Sigmoid colon (tissue), 7 donors: Measurements from ENCODE around the gene STK32B. TPM values are rescaled to one million over a fixed set of nuclear protein-coding genes. Genes with fewer than 3 reads are reported as not detected.
"Not testable (repeated sequence)": the region's sequence is repeated elsewhere in the genome, so short reads cannot be mapped to it uniquely, and the experiment has no call there.

Source experiments
- DNase-seq: peaks from one replicate; pipeline ENCODE4 v3.0.0-alpha.2; 2019
- H3K27ac ChIP-seq, 4 donors: fragments of 200-600 bp; sonication (generic); one replicate each; pipeline ENCODE4 v1.5.1; 2016 to 2019; ENCODE audit warnings: mild to moderate bottlenecking in 1 of 4
- H3K27me3 ChIP-seq, 3 donors: fragments of 200-600 bp; sonication (generic); one replicate each; pipeline ENCODE4 v1.5.1; 2019; ENCODE audit warnings: mild to moderate bottlenecking in 1 of 3
- H3K36me3 ChIP-seq, 4 donors: fragments of 200-600 bp; sonication (generic); one replicate each; pipeline ENCODE4 v1.5.1; 2016 to 2019
- H3K4me1 ChIP-seq, 4 donors: fragments of 200-600 bp; sonication (generic); one replicate each; pipeline ENCODE4 v1.5.1; 2017 to 2019
- H3K4me3 ChIP-seq, 4 donors: fragments of 200-600 bp; sonication (generic); one replicate each; pipeline ENCODE4 v1.5.1; 2017 to 2019; ENCODE audit warnings: mild to moderate bottlenecking in 2 of 4, moderate library complexity in 1 of 4
- H3K9me3 ChIP-seq, 4 donors: fragments of 200-600 bp in 3 of 4; sonication (generic) in 3 of 4; one replicate each; pipeline versions ENCODE4 v1.5.1 to v1.6.1; 2013 to 2019
- CTCF ChIP-seq, 4 experiments: fragments of 450-650 bp in 3 of 4; fragments of 200-600 bp in 1 of 4; IDR thresholded peaks; one replicate each; pipeline ENCODE4 v1.5.1; 2016 to 2019; ENCODE audit warnings: antibody characterized with exemption in 4 of 4, mild to moderate bottlenecking in 3 of 4, moderate library complexity in 2 of 4
- EP300 ChIP-seq, 4 donors: sonication (generic); formaldehyde crosslinking; IDR thresholded peaks; one replicate each; pipeline ENCODE4 v1.6.1; 2017; ENCODE audit warnings: antibody characterized with exemption in 4 of 4
- POLR2A ChIP-seq, 2 donors: fragments of 450-650 bp; IDR thresholded peaks; one replicate each; pipeline ENCODE4 v1.6.1; 2016; ENCODE audit warnings: antibody characterized with exemption in 2 of 2, mild to moderate bottlenecking in 2 of 2, moderate library complexity in 2 of 2
- POLR2AphosphoS5 ChIP-seq, 4 donors: sonication (generic); formaldehyde crosslinking; IDR thresholded peaks; one replicate each; pipeline ENCODE4 v1.6.1; 2017; ENCODE audit warnings: antibody characterized with exemption in 4 of 4
- WGBS, 2 donors: extraction: QIAGEN DNeasy Blood & Tissue Kit; methylation state at CpG; one replicate each; pipeline ENCODE4 v1.1.7; 2013; 5-methylcytosine and 5-hydroxymethylcytosine counted together
- intact Hi-C: fragments of 100-400 bp; cut with DNase I; formaldehyde crosslinking; loops from one replicate; pipeline ENCODE4 v1.15.1; 2023
- polyA plus RNA-seq, 3 donors: library from polyadenylated mRNA; stranded (reverse); fragments of 200-250 nt; gene quantifications; one replicate each; pipeline ENCODE4 v1.2.3, GENCODE V29; 2013
- total RNA-seq, 4 donors: library from RNA; depleted of rRNA; stranded (reverse); fragments of >200 nt; gene quantifications; one replicate each; pipeline ENCODE4 v1.1.0, GENCODE V29; 2016
- donor health status: healthy with polysubstance abuse.
- donor health status: Bipolar disorder and iron deficiency.
- donor health status: healthy.

The STK32B gene
- total RNA-seq (1 to 10 TPM; 1.5 to 3.9 (median 2.2) TPM), polyA plus RNA-seq (1 to 10 TPM in 1 of 3 donors, under 1 TPM in 2; 0.23 to 3.0 (median 0.51) TPM)

GRCh38 chr4:5051278-5052203 is at the start of gene STK32B:
STK32B (plus strand) TSS chr4:5051480.
- Histone ChIP-seq H3K4me3 (peak within 1 kb of the TSS; percentile 32 to 60 (median 52)), H3K27me3 (no peaks in the 10 kb centered on the region), H3K36me3 (no peaks in the 10 kb centered on the region), H3K9me3 (no peaks in the 10 kb centered on the region), H3K4me1 (peaks cover 0 to 22% (median 18%) of the 10 kb centered on the region in 4 donors), H3K27ac (peak within 1 kb of the TSS; percentile 10 to 60 (median 36))
- TF ChIP-seq EP300 (IDR thresholded peaks at IDR 0.05) (no peak), POLR2A (IDR thresholded peaks at IDR 0.05) (no peak), CTCF (IDR thresholded peaks at IDR 0.05) (no peak), POLR2AphosphoS5 (IDR thresholded peaks at IDR 0.05) (no peak)
- WGBS, 2 donors = 1 to 5% methylated on average over 103 of the region's 103 CpGs
- peak; percentile 83 for DNase-seq
- intact Hi-C loops = loop anchor here (2.0 to 10.0 kb wide), 3 partner anchors 57 to 763 kb away; no protein-coding TSS in a partner anchor

- intact Hi-C loops, H3K36me3 ChIP-seq, H3K4me3 ChIP-seq, DNase-seq, H3K27me3 ChIP-seq, H3K9me3 ChIP-seq, H3K27ac ChIP-seq, H3K4me1 ChIP-seq: not testable (repeated sequence)
- WGBS, 2 donors = 78 to 80% methylated on average over 6 of the region's 6 CpGs
These were observed 49.6 kb upstream of the STK32B start for GRCh38 chr4:5001641-5002040.

GRCh38 chr4:5003372-5003857 is 47.9 kb upstream of the STK32B start:
- peaks cover 0 to 3% (median 0%) of the 10 kb centered on the region in 4 donors for H3K4me1 ChIP-seq
- H3K27ac ChIP-seq = no peak overlapping the region
- no peaks in the 10 kb centered on the region for H3K27me3 ChIP-seq
- no peak overlapping the region for H3K4me3 ChIP-seq
- TF ChIP-seq EP300 (IDR thresholded peaks at IDR 0.05) = no peak
- no peak for TF ChIP-seq POLR2A (IDR thresholded peaks at IDR 0.05)
- TF ChIP-seq CTCF (IDR thresholded peaks at IDR 0.05) = no peak
- TF ChIP-seq POLR2AphosphoS5 (IDR thresholded peaks at IDR 0.05) = no peak
- intact Hi-C loops = no loop called here
- H3K36me3 ChIP-seq = no peaks in the 10 kb centered on the region
- 38 to 54% methylated on average over 9 of the region's 9 CpGs for WGBS, 2 donors
- H3K9me3 ChIP-seq = no peaks in the 10 kb centered on the region
- DNase-seq = no peak

- Histone ChIP-seq H3K9me3 (no peaks in the 10 kb centered on the region), H3K4me3 (no peak overlapping the region), H3K4me1 (peaks cover 0 to 3% (median 0%) of the 10 kb centered on the region in 4 donors), H3K27me3 (no peaks in the 10 kb centered on the region), H3K36me3 (no peaks in the 10 kb centered on the region), H3K27ac (no peak overlapping the region)
- 75 to 94% methylated on average over 3 of the region's 3 CpGs for WGBS, 2 donors
- no peak for TF ChIP-seq EP300 (IDR thresholded peaks at IDR 0.05)
- no peak for TF ChIP-seq POLR2A (IDR thresholded peaks at IDR 0.05)
- TF ChIP-seq POLR2AphosphoS5 (IDR thresholded peaks at IDR 0.05) = no peak
- no peak for TF ChIP-seq CTCF (IDR thresholded peaks at IDR 0.05)
- no peak for DNase-seq
- intact Hi-C loops = no loop called here
These were observed 47.4 kb upstream of the STK32B start for GRCh38 chr4:5003918-5004317.

- Histone ChIP-seq H3K27ac (no peak overlapping the region), H3K27me3 (no peaks in the 10 kb centered on the region), H3K36me3 (no peaks in the 10 kb centered on the region), H3K4me3 (no peak overlapping the region), H3K4me1 (peaks cover 0 to 3% (median 0%) of the 10 kb centered on the region in 4 donors), H3K9me3 (no peaks in the 10 kb centered on the region)
- intact Hi-C loops = no loop called here
- 84 to 92% methylated on average over 8 of the region's 8 CpGs for WGBS, 2 donors
- TF ChIP-seq EP300 (IDR thresholded peaks at IDR 0.05) = no peak
- no peak for TF ChIP-seq POLR2A (IDR thresholded peaks at IDR 0.05)
- no peak for TF ChIP-seq CTCF (IDR thresholded peaks at IDR 0.05)
- no peak for TF ChIP-seq POLR2AphosphoS5 (IDR thresholded peaks at IDR 0.05)
- no peak for DNase-seq
These were observed 46.8 kb upstream of the STK32B start for GRCh38 chr4:5004496-5004895.

- H3K4me1 ChIP-seq, H3K27ac ChIP-seq, DNase-seq, H3K36me3 ChIP-seq, H3K9me3 ChIP-seq, H3K4me3 ChIP-seq, intact Hi-C loops, H3K27me3 ChIP-seq: not testable (repeated sequence)
- 82 to 86% methylated on average over 11 of the region's 11 CpGs for WGBS, 2 donors
These were observed 44.3 kb upstream of the STK32B start for GRCh38 chr4:5006932-5007331.
